IMR-90 (cell line): ENCODE measurements around the gene MACROD1. TPM values are rescaled to one million over a fixed set of nuclear protein-coding genes. Genes with fewer than 3 reads are reported as not detected.

ENCODE experiments used
- ATAC-seq: fragments of 200-7000 bp; cut with Tn5 transposase; 2 replicates; pipeline ENCODE4 v1.9.1; 2020; ENCODE audit warnings: low read depth, mild to moderate bottlenecking, moderate library complexity
- BruUV-seq: library from RNA; stranded (reverse); fragments of 400-500 nt; replicated peaks from 2 replicates; lab custom pipeline; 2021; lab: Mats Ljungman, UMichigan
- CTCF ChIA-PET: fragments of 300-600 bp; formaldehyde crosslinking; extraction: SDS; loops from one replicate; lab custom pipeline; 2021; ENCODE audit warnings: antibody characterized with exemption; lab: Yijun Ruan, JAX
- POLR2A ChIA-PET: fragments of 300-600 bp; sonication (Branson Sonifier 250); formaldehyde crosslinking; loops from one replicate; lab custom pipeline; 2022; ENCODE audit warnings: antibody characterized with exemption; ENCODE audit not compliant: unreplicated experiment; lab: Charles Lee
- DNase-seq: peaks from one replicate; pipeline ENCODE4 v3.0.0; 2013
- H2AFZ ChIP-seq: replicated peaks from 2 replicates; pipeline ENCODE3; 2013; ENCODE audit warnings: low read length, mild to moderate bottlenecking; ENCODE audit not compliant: poor library complexity
- H2AK5ac ChIP-seq: 2 replicates; pipeline ENCODE4 v1.6.1; 2013; ENCODE audit warnings: low read depth, low read length, inconsistent platforms
- H2AK9ac ChIP-seq: replicated peaks from 2 replicates; pipeline ENCODE3; 2013; ENCODE audit warnings: mild to moderate bottlenecking, low read depth, low read length, moderate library complexity; ENCODE audit not compliant: poor library complexity
- H2BK120ac ChIP-seq: 2 replicates; pipeline ENCODE4 v1.6.1; 2013; ENCODE audit warnings: low read depth, low read length, inconsistent platforms
- H2BK15ac ChIP-seq: 3 replicates; pipeline ENCODE4 v1.6.1; 2013; ENCODE audit warnings: low read depth, low read length, inconsistent platforms
- H2BK20ac ChIP-seq: 2 replicates; pipeline ENCODE4 v1.6.1; 2013; ENCODE audit warnings: low read depth, mild to moderate bottlenecking, inconsistent platforms, low read length, moderate library complexity
- H2BK5ac ChIP-seq: 2 replicates; pipeline ENCODE4 v1.6.1; 2013; ENCODE audit warnings: mild to moderate bottlenecking, low read depth, low read length, inconsistent platforms; ENCODE audit not compliant: poor library complexity, severe bottlenecking
- H3K14ac ChIP-seq: replicated peaks from 2 replicates; pipeline ENCODE4 v1.6.1; 2013; ENCODE audit warnings: low read depth, low read length, inconsistent platforms
- H3K18ac ChIP-seq: 2 replicates; pipeline ENCODE4 v1.6.1; 2013; ENCODE audit warnings: low read depth, low read length, control low read depth
- H3K23ac ChIP-seq: 2 replicates; pipeline ENCODE4 v1.6.1; 2013; ENCODE audit warnings: low read depth, low read length, inconsistent platforms
- H3K27ac ChIP-seq: 2 replicates; pipeline ENCODE4 v1.5.1; 2013; ENCODE audit warnings: mild to moderate bottlenecking, control low read depth, low read length; ENCODE audit not compliant: insufficient read depth
- H3K27me3 ChIP-seq: 2 replicates; pipeline ENCODE4 v1.6.1; 2013; ENCODE audit warnings: low read length; ENCODE audit not compliant: control insufficient read depth, insufficient read depth
- H3K36me3 ChIP-seq: 2 replicates; pipeline ENCODE4 v1.6.1; 2013; ENCODE audit warnings: low read length, mixed read lengths; ENCODE audit not compliant: control insufficient read depth, insufficient read depth
- H3K4ac ChIP-seq: 2 replicates; pipeline ENCODE4 v1.6.1; 2013; ENCODE audit warnings: low read depth, low read length, inconsistent platforms
- H3K4me1 ChIP-seq: 2 replicates; pipeline ENCODE4 v1.6.1; 2013; ENCODE audit warnings: low read length, mixed read lengths; ENCODE audit not compliant: control insufficient read depth, insufficient read depth
- H3K4me2 ChIP-seq: 2 replicates; pipeline ENCODE4 v1.6.1; 2013; ENCODE audit warnings: low read depth, mild to moderate bottlenecking, control low read depth, low read length, moderate library complexity
- H3K4me3 ChIP-seq: 2 replicates; pipeline ENCODE4 v1.5.1; 2013; ENCODE audit warnings: low read depth, mild to moderate bottlenecking, control low read depth, low read length, moderate library complexity; ENCODE audit not compliant: insufficient read depth
- H3K56ac ChIP-seq: 2 replicates; pipeline ENCODE4 v1.6.1; 2013; ENCODE audit warnings: low read length, inconsistent platforms; ENCODE audit not compliant: insufficient read depth; ENCODE audit errors: extremely low read depth
- H3K79me1 ChIP-seq, 2 experiments: 2 replicates each; pipeline ENCODE4 v1.6.1; 2013; ENCODE audit warnings: low read length in 2 of 2, inconsistent platforms in 1 of 2, low read depth in 1 of 2
- H3K9ac ChIP-seq: 2 replicates; pipeline ENCODE4 v1.6.1; 2013; ENCODE audit warnings: low read depth, low read length, control low read depth
- H3K9me1 ChIP-seq: 2 replicates; pipeline ENCODE4 v1.6.1; 2013; ENCODE audit warnings: low read length, inconsistent platforms; ENCODE audit not compliant: insufficient read depth
- H3K9me3 ChIP-seq: 2 replicates; pipeline ENCODE4 v1.6.1; 2013; ENCODE audit warnings: low read length; ENCODE audit not compliant: control insufficient read depth, insufficient read depth
- H4K20me1 ChIP-seq: 2 replicates; pipeline ENCODE4 v1.6.1; 2013; ENCODE audit warnings: low read length, inconsistent platforms; ENCODE audit not compliant: insufficient read depth
- H4K5ac ChIP-seq: 2 replicates; pipeline ENCODE4 v1.6.1; 2013; ENCODE audit warnings: mild to moderate bottlenecking, low read depth, low read length, control low read depth
- H4K8ac ChIP-seq, 2 experiments: 2 replicates each; pipeline ENCODE4 v1.6.1; 2013; ENCODE audit warnings: low read depth in 2 of 2, low read length in 2 of 2, control low read depth in 1 of 2, inconsistent platforms in 1 of 2
- H4K91ac ChIP-seq: 2 replicates; pipeline ENCODE4 v1.6.1; 2013; ENCODE audit warnings: low read depth, low read length, inconsistent platforms; ENCODE audit not compliant: insufficient read depth
- BHLHE40 ChIP-seq: fragments of 150-350 bp; IDR thresholded peaks from 2 replicates; pipeline ENCODE4 v1.6.1; 2016; ENCODE audit warnings: mild to moderate bottlenecking, low read depth, low read length
- CEBPB ChIP-seq: IDR thresholded peaks from 2 replicates; pipeline ENCODE4 v1.6.1; 2012; ENCODE audit warnings: low read depth, low read length, improper control_type of control experiment
- CTCF ChIP-seq: conservative IDR thresholded peaks from 2 replicates; pipeline ENCODE4 v1.5.1; 2012; ENCODE audit warnings: mild to moderate bottlenecking, low read depth, low read length, improper control_type of control experiment
- ELK1 ChIP-seq: fragments of 150-350 bp; IDR thresholded peaks from 2 replicates; pipeline ENCODE4 v1.6.1; 2016; ENCODE audit warnings: low read depth, mild to moderate bottlenecking, low read length, moderate library complexity, borderline replicate concordance
- MAFK ChIP-seq: IDR thresholded peaks from 2 replicates; pipeline ENCODE4 v1.6.1; 2012; ENCODE audit warnings: low read depth, low read length, improper control_type of control experiment
- MAZ ChIP-seq: IDR thresholded peaks from 2 replicates; pipeline ENCODE4 v1.6.1; 2012; ENCODE audit warnings: low read depth, mild to moderate bottlenecking, low read length, improper control_type of control experiment, moderate library complexity, borderline replicate concordance
- MXI1 ChIP-seq: IDR thresholded peaks from 2 replicates; pipeline ENCODE4 v1.6.1; 2012; ENCODE audit warnings: low read depth, mild to moderate bottlenecking, low read length, moderate library complexity, borderline replicate concordance
- NFE2L2 ChIP-seq: fragments of 150-350 bp; IDR thresholded peaks from 2 replicates; pipeline ENCODE4 v1.6.1; 2016; ENCODE audit warnings: low read depth, mild to moderate bottlenecking, low read length
- POLR2A ChIP-seq: IDR thresholded peaks from 2 replicates; pipeline ENCODE4 v1.6.1; 2012; ENCODE audit warnings: mild to moderate bottlenecking, low read depth, low read length
- RCOR1 ChIP-seq: IDR thresholded peaks from 2 replicates; pipeline ENCODE4 v1.6.1; 2012; ENCODE audit warnings: mild to moderate bottlenecking, low read length, improper control_type of control experiment; ENCODE audit not compliant: insufficient replicate concordance
- SMC3 ChIP-seq: fragments of 150-350 bp; IDR thresholded peaks from 2 replicates; pipeline ENCODE4 v1.6.1; 2016; ENCODE audit warnings: low read depth, mild to moderate bottlenecking, antibody characterized with exemption, low read length, moderate library complexity
- WGBS, 2 experiments: methylation state at CpG; one replicate each; pipeline versions ENCODE4 v1.1.5 to v1.1.7; 2013; ENCODE audit warnings: missing lambda C conversion rate in 2 of 2; ENCODE audit not compliant: insufficient read length in 1 of 2; ENCODE audit errors: extremely low coverage in 2 of 2; 5-methylcytosine and 5-hydroxymethylcytosine counted together
- dilution Hi-C: fragments of 300-500 bp; cut with HindIII; formaldehyde crosslinking; loops from one replicate; pipeline ENCODE4 v1.14.3; 2018; ENCODE audit warnings: low sequenced_read_pairs; ENCODE audit not compliant: unreplicated experiment
- in situ Hi-C: fragments of 300-500 bp; cut with MboI; formaldehyde crosslinking; loops from 3 replicates; pipeline ENCODE4 v1.14.3; 2019; ENCODE audit warnings: low sequenced_read_pairs, inconsistent platforms, mixed read lengths
- intact Hi-C: fragments of 100-400 bp; cut with micrococcal nuclease; formaldehyde crosslinking; loops from 2 replicates; pipeline ENCODE4 v1.10.0; 2022
- polyA plus RNA-seq, 3 experiments: library from polyadenylated mRNA; depleted of rRNA; stranded (reverse); fragments of >200 nt; gene quantifications; 2 replicates each; pipeline ENCODE4 v1.2.3, GENCODE V29; 2012; ENCODE audit warnings: low replicate concordance in 1 of 3
- total RNA-seq: library from RNA; depleted of rRNA; stranded (reverse); fragments of >200 nt; gene quantifications from 2 replicates; pipeline ENCODE4 v1.2.3, GENCODE V29; 2012

MACROD1 gene
- total and polyA plus RNA-seq, 2 of the 4 experiments (the other 2 are of a cell fraction) = 2.5 to 9.3 TPM

- Histone ChIP-seq H3K23ac (no peak overlapping the region), H3K4ac (no peak overlapping the region), H2BK15ac (no peak overlapping the region), H3K27ac (no peak overlapping the region), H3K56ac (no peak overlapping the region), H2AK9ac (no peak overlapping the region), H2BK5ac (no peak overlapping the region), H2BK120ac (no peak overlapping the region), H4K20me1 (peaks cover 14% of the 10 kb centered on the region), H3K9ac (no peak overlapping the region), H3K18ac (no peak overlapping the region), H4K5ac (no peak overlapping the region), H3K27me3 (peaks cover 5% of the 10 kb centered on the region; the same call in 1 of the 2 replicates), H3K4me3 (no peak overlapping the region), H2BK20ac (no peak overlapping the region), H2AFZ (no peak overlapping the region), H3K36me3 (no peaks in the 10 kb centered on the region), H3K4me1 (peaks cover 1% of the 10 kb centered on the region; the same call in 1 of the 2 replicates), H4K8ac (no peak overlapping the region), H3K14ac (no peak overlapping the region), H3K79me1 (no peaks in the 10 kb centered on the region), H4K91ac (no peak overlapping the region), H2AK5ac (no peak overlapping the region), H3K9me3 (no peaks in the 10 kb centered on the region), H3K9me1 (0 out of 2 replicates have a peak, but pooled peaks cover 3% of the 10 kb centered on the region), H3K4me2 (no peak overlapping the region)
- in situ Hi-C loops = no loop called here
- BruUV-seq = no TSS peak
- WGBS, 2 experiments = 33% methylated on average over 3 of the region's 11 CpGs; no CpG with 5 or more reads in 1 of the 2 experiments
- no peak for DNase-seq
- intact Hi-C loops = no loop called here
- dilution Hi-C loops = no loop called here
- ChIA-PET CTCF (no interaction called here), POLR2A (no interaction called here)
- TF ChIP-seq SMC3 (no peak), NFE2L2 (no peak), CTCF (no peak), MAZ (no peak), RCOR1 (no peak), MXI1 (no peak), POLR2A (no peak), MAFK (no peak), CEBPB (no peak), ELK1 (no peak), BHLHE40 (no peak)
- ATAC-seq = no peak
These were observed 87.6 kb downstream of the MACROD1 start for GRCh38 chr11:64078284-64078683.
